ENCODE results near the gene GATAD2A. TPM values are rescaled to one million over a fixed set of nuclear protein-coding genes. Genes with fewer than 3 reads are reported as not detected.

GATAD2A gene
- total and polyA plus RNA-seq, 9 of the 15 experiments (the other 6 are each of a cell fraction or from before 2014, with no cell fraction given): 2.4 to 226 (median 44.2) TPM

GRCh38 chr19:19515642-19516519, 110.4 kb downstream of the GATAD2A start, which contains the start of gene NDUFA13 (continued):
- TF ChIP-seq TBP (optimal IDR thresholded peaks at IDR 0.05; ENCODE audit: low read depth, low read length): peak; percentile 96
- TF ChIP-seq ZNF644 (tag; IDR thresholded peaks at IDR 0.05; ENCODE audit: low read depth): no peak
- TF ChIP-seq, protein P1, sequence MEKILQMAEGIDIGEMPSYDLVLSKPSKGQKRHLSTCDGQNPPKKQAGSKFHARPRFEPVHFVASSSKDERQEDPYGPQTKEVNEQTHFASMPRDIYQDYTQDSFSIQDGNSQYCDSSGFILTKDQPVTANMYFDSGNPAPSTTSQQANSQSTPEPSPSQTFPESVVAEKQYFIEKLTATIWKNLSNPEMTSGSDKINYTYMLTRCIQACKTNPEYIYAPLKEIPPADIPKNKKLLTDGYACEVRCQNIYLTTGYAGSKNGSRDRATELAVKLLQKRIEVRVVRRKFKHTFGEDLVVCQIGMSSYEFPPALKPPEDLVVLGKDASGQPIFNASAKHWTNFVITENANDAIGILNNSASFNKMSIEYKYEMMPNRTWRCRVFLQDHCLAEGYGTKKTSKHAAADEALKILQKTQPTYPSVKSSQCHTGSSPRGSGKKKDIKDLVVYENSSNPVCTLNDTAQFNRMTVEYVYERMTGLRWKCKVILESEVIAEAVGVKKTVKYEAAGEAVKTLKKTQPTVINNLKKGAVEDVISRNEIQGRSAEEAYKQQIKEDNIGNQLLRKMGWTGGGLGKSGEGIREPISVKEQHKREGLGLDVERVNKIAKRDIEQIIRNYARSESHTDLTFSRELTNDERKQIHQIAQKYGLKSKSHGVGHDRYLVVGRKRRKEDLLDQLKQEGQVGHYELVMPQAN (IDR thresholded peaks at IDR 0.05; ENCODE audit: borderline replicate concordance): peak; percentile 71; the same call in 1 of the 2 replicates
- no peak for TF ChIP-seq STAT5B (CRISPR knock-in tag; IDR thresholded peaks at IDR 0.05)
- no peak for TF ChIP-seq SRSF9 (IDR thresholded peaks at IDR 0.05; ENCODE audit: borderline replicate concordance, low read depth, low read length)
- TF ChIP-seq MTA3 (IDR thresholded peaks at IDR 0.05; ENCODE audit: borderline replicate concordance): peak; percentile 85; the same call in 1 of the 2 replicates
- TF ChIP-seq ZC3H11A (IDR thresholded peaks at IDR 0.05; ENCODE audit: low read depth, low read length): no peak
- TF ChIP-seq TAL1 (IDR thresholded peaks at IDR 0.05): no peak
- no peak for TF ChIP-seq SRF (CRISPR knock-in tag; IDR thresholded peaks at IDR 0.05)
- TF ChIP-seq SMARCC2 (IDR thresholded peaks at IDR 0.05; ENCODE audit: low read depth): no peak
- TF ChIP-seq ZNF764 (CRISPR knock-in tag; IDR thresholded peaks at IDR 0.05; ENCODE audit: low read depth): no peak
- TF ChIP-seq, protein P2, sequence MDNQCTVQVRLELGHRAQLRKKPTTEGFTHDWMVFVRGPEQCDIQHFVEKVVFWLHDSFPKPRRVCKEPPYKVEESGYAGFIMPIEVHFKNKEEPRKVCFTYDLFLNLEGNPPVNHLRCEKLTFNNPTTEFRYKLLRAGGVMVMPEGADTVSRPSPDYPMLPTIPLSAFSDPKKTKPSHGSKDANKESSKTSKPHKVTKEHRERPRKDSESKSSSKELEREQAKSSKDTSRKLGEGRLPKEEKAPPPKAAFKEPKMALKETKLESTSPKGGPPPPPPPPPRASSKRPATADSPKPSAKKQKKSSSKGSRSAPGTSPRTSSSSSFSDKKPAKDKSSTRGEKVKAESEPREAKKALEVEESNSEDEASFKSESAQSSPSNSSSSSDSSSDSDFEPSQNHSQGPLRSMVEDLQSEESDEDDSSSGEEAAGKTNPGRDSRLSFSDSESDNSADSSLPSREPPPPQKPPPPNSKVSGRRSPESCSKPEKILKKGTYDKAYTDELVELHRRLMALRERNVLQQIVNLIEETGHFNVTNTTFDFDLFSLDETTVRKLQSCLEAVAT (IDR thresholded peaks at IDR 0.05): no peak
- TF ChIP-seq DNMT1 (IDR thresholded peaks at IDR 0.05): no peak
- no peak for TF ChIP-seq POLR3A (IDR thresholded peaks at IDR 0.05; ENCODE audit: borderline replicate concordance, extremely low read depth, insufficient read depth, insufficient read length)
- TF ChIP-seq ZBTB49 (CRISPR knock-in tag; IDR thresholded peaks at IDR 0.05; ENCODE audit: borderline replicate concordance): no peak
- TF ChIP-seq SMC3 (conservative IDR thresholded peaks at IDR 0.05; ENCODE audit: insufficient read depth, low read depth, low read length): no peak
- no peak for TF ChIP-seq CREBBP (IDR thresholded peaks at IDR 0.05; ENCODE audit: low read depth, low read length)
- TF ChIP-seq TRIM24 (IDR thresholded peaks at IDR 0.05): 0 out of 4 replicates have a peak, but pooled peaks of 1 of the 2 experiments have one; percentile 45
- no peak for TF ChIP-seq BACH1 (tag; IDR thresholded peaks at IDR 0.05)
- no peak for TF ChIP-seq ZNF79 (CRISPR knock-in tag; IDR thresholded peaks at IDR 0.05; ENCODE audit: low read depth)
- no peak for TF ChIP-seq ZNF12 (CRISPR knock-in tag; IDR thresholded peaks at IDR 0.05)
